ENCODE measurements around the gene PRELP.

PRELP gene

DNA sequence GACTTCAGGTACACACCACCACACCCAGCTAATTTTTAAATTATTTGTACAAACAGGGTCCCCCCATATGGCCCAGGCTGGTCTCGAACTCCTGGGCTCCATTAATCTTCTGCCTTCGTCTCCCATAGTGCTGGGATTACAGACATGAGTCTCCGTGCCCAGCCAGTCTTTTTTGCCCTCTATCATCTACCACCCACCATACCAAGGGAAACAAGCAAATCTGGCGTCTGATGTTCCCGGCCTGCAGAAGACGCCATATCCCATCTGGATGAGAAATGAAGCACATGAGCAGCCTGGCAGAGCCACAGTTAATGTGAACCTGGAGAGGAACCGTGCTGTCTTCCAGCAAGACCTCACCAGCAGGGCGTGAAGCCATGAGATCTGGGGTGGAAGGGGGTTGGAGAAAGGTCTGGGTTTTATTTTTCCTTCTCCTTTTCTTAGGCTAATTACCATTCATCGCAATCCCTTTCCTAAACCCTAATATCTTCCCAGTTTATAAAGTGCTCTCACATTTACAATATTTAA, 1.8 kb upstream of the PRELP start:
- ATAC-seq (ENCODE audit: low read depth), result no peak
- Histone ChIP-seq H3K4me1 (ENCODE audit: insufficient read depth, poor library complexity, severe bottlenecking) (no peaks in the 10 kb centered on the region), H3K27ac (ENCODE audit: poor library complexity, severe bottlenecking) (no peak overlapping the region), H3K27me3 (ENCODE audit: insufficient read depth, poor library complexity, severe bottlenecking) (no peaks in the 10 kb centered on the region), H3K4me3 (ENCODE audit: severe bottlenecking) (no peak overlapping the region), H3K36me3 (ENCODE audit: low read depth) (no peaks in the 10 kb centered on the region), H3K9me3 (ENCODE audit: severe bottlenecking) (no peaks in the 10 kb centered on the region)
- TF ChIP-seq, protein P1, sequence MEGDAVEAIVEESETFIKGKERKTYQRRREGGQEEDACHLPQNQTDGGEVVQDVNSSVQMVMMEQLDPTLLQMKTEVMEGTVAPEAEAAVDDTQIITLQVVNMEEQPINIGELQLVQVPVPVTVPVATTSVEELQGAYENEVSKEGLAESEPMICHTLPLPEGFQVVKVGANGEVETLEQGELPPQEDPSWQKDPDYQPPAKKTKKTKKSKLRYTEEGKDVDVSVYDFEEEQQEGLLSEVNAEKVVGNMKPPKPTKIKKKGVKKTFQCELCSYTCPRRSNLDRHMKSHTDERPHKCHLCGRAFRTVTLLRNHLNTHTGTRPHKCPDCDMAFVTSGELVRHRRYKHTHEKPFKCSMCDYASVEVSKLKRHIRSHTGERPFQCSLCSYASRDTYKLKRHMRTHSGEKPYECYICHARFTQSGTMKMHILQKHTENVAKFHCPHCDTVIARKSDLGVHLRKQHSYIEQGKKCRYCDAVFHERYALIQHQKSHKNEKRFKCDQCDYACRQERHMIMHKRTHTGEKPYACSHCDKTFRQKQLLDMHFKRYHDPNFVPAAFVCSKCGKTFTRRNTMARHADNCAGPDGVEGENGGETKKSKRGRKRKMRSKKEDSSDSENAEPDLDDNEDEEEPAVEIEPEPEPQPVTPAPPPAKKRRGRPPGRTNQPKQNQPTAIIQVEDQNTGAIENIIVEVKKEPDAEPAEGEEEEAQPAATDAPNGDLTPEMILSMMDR (IDR thresholded peaks at IDR 0.05; ENCODE audit: poor library complexity, severe bottlenecking), result no peak
- no peak for DNase-seq (ENCODE audit: low spot score)

DNA sequence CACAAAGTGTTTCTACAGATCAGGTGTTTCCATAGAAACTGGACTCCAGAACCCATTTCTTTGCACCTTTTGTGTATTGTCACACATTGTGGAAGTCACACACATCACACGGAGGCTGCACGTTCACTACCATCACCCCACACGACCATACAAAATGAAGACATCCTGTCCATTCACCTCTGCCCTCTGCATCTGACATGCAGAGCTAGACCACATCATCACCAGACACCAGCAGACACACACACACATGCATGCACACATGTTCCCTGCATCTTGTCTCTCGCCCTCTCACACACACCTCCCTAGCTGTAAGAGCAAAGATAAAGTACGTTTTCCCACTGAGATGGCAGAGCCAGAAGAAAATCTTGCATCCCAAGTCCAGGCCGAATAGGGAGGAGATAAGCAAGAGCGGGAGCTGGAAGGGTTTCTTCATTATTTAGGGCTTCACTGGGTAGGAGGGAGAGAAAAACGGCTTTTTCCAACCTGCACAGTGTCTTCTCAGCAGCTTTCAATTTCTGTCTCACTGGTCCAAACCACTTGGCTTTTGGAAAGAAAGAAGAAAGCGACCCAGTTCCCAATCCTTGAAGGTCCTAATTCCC, 709 bp downstream of the PRELP start:
- TF ChIP-seq, protein P1 (IDR thresholded peaks at IDR 0.05; ENCODE audit: poor library complexity, severe bottlenecking), result no peak
- Histone ChIP-seq H3K27ac (ENCODE audit: poor library complexity, severe bottlenecking) (no peak overlapping the region), H3K27me3 (ENCODE audit: insufficient read depth, poor library complexity, severe bottlenecking) (no peaks in the 10 kb centered on the region), H3K36me3 (ENCODE audit: low read depth) (no peaks in the 10 kb centered on the region), H3K4me3 (ENCODE audit: severe bottlenecking) (no peak overlapping the region), H3K4me1 (ENCODE audit: insufficient read depth, poor library complexity, severe bottlenecking) (peaks cover 16% of the 10 kb centered on the region), H3K9me3 (ENCODE audit: severe bottlenecking) (no peaks in the 10 kb centered on the region)
- ATAC-seq (ENCODE audit: low read depth), result no peak
- no peak for DNase-seq (ENCODE audit: low spot score)

DNA sequence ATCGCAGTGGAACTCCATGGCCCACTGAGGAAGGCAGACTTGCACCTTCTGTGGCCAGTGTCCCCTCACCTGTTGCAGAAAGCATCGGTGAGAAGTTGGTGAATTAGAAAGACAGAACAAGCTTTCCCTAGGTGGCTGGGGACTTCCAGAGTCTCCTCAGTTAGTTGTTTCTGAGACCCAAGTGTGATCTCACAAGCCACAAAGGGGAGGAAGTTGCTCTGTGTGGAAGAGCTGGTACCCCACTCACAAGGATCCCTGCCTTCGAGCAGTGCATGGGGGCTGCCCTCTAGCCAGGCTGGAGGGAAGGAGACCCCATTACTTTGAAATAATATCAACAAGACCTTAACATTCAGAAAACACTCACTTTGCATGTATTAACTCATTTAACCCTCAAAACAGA, 2.1 kb downstream of the PRELP start:
- TF ChIP-seq, protein P1 (IDR thresholded peaks at IDR 0.05; ENCODE audit: poor library complexity, severe bottlenecking), result no peak
- DNase-seq (ENCODE audit: low spot score) (no peak), ATAC-seq (ENCODE audit: low read depth) (no peak)
- Histone ChIP-seq H3K27me3 (ENCODE audit: insufficient read depth, poor library complexity, severe bottlenecking) (no peaks in the 10 kb centered on the region), H3K4me3 (ENCODE audit: severe bottlenecking) (no peak overlapping the region), H3K36me3 (ENCODE audit: low read depth) (no peaks in the 10 kb centered on the region), H3K9me3 (ENCODE audit: severe bottlenecking) (no peaks in the 10 kb centered on the region), H3K4me1 (ENCODE audit: insufficient read depth, poor library complexity, severe bottlenecking) (peaks cover 17% of the 10 kb centered on the region), H3K27ac (ENCODE audit: poor library complexity, severe bottlenecking) (no peak overlapping the region)

DNA sequence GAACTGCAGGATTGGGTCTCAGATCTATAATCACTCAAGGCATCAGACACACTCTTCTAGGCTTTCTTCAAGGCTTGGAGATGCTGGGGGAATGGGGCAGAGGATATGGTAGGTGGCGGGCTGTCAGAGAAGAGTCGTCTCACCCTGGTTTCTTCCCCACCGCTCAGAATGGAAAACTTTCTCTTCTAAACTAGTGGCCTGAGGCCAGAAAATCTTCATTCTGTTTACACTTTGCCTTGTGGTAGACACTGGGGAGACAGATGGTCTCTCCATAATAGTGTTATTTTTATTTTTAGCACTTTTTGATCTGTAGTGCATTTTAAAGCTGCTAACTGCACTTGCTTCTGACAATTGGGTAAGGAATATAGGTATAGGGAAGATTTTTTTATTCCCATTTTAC, 2.6 kb downstream of the PRELP start:
- DNase-seq (ENCODE audit: low spot score), result no peak
- no peak overlapping the region for H3K27ac ChIP-seq (ENCODE audit: poor library complexity, severe bottlenecking)
- no peak for ATAC-seq (ENCODE audit: low read depth)

DNA sequence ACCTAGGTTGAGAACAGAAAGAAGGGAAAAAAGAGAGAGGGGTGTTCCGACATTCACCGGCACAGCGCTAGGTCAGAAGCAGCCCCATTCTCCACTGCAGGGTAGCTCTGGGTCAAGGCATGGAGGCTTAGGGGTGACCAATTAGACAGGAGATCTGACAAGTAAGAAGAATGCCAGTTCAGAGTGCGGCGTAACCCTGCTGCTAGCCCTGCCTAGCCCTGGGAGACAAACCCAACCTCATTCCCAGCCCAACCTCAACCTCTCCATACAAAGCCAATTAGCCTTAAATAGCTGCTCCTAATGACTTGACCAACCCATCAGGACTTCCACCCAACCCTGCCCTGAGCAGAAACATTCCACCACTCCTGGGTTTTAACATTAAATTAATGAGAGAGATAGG, 3.4 kb downstream of the PRELP start:
- no peak for ATAC-seq (ENCODE audit: low read depth)
- TF ChIP-seq, protein P1 (IDR thresholded peaks at IDR 0.05; ENCODE audit: poor library complexity, severe bottlenecking), result no peak

More for the DNA sequence above, 2.6 kb downstream of the PRELP start:
- H3K9me3 ChIP-seq (ENCODE audit: severe bottlenecking), result no peaks in the 10 kb centered on the region
- TF ChIP-seq, protein P1 (IDR thresholded peaks at IDR 0.05; ENCODE audit: poor library complexity, severe bottlenecking), result no peak
- no peaks in the 10 kb centered on the region for H3K36me3 ChIP-seq (ENCODE audit: low read depth)
- H3K27me3 ChIP-seq (ENCODE audit: insufficient read depth, poor library complexity, severe bottlenecking), result no peaks in the 10 kb centered on the region
- H3K4me3 ChIP-seq (ENCODE audit: severe bottlenecking), result no peak overlapping the region
- H3K4me1 ChIP-seq (ENCODE audit: insufficient read depth, poor library complexity, severe bottlenecking), result peaks cover 17% of the 10 kb centered on the region

More for the DNA sequence above, 3.4 kb downstream of the PRELP start:
- no peak overlapping the region for H3K4me3 ChIP-seq (ENCODE audit: severe bottlenecking)
- H3K4me1 ChIP-seq (ENCODE audit: insufficient read depth, poor library complexity, severe bottlenecking), result peaks cover 17% of the 10 kb centered on the region
- no peak for DNase-seq (ENCODE audit: low spot score)
- H3K9me3 ChIP-seq (ENCODE audit: severe bottlenecking), result no peaks in the 10 kb centered on the region
- no peaks in the 10 kb centered on the region for H3K27me3 ChIP-seq (ENCODE audit: insufficient read depth, poor library complexity, severe bottlenecking)
- H3K27ac ChIP-seq (ENCODE audit: poor library complexity, severe bottlenecking), result no peak overlapping the region
- no peaks in the 10 kb centered on the region for H3K36me3 ChIP-seq (ENCODE audit: low read depth)

All from RWPE2 (cell line).